ENCODE results near the gene LHX2.

LHX2 gene

DNA sequence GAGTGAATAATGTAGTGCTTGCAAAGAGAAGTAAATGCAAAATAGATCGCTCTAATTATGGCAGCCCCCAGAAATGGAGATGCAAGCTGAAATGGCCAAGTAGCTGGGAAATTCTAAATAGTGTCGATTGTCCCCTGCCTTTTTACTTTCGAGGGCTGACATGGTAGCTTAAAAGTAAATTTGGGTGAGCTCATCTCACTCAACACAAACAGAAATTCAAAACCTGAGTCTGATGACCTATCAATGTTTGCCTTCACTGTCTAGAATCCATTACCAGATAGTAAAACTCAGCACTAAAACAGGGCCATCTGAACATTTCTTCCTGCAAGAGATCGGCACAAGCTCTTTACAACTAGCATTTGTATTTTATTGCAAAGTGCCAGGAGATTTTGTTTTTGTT is 7.0 kb upstream of the LHX2 start:
- Mint-ChIP-seq H3K4me1 (peaks cover 30 to 46% of the 10 kb centered on the region in 2 donors), H3K9me3 (no peaks in the 10 kb centered on the region), H3K4me3 (no peak overlapping the region), H3K36me3 (peaks cover 0 to 4% of the 10 kb centered on the region in 2 donors), H3K27ac (no peak overlapping the region), H3K27me3 (peaks cover 83 to 89% of the 10 kb centered on the region in 2 donors)
- DNase-seq (no peak), ATAC-seq (replicated peaks) (no peak)

DNA sequence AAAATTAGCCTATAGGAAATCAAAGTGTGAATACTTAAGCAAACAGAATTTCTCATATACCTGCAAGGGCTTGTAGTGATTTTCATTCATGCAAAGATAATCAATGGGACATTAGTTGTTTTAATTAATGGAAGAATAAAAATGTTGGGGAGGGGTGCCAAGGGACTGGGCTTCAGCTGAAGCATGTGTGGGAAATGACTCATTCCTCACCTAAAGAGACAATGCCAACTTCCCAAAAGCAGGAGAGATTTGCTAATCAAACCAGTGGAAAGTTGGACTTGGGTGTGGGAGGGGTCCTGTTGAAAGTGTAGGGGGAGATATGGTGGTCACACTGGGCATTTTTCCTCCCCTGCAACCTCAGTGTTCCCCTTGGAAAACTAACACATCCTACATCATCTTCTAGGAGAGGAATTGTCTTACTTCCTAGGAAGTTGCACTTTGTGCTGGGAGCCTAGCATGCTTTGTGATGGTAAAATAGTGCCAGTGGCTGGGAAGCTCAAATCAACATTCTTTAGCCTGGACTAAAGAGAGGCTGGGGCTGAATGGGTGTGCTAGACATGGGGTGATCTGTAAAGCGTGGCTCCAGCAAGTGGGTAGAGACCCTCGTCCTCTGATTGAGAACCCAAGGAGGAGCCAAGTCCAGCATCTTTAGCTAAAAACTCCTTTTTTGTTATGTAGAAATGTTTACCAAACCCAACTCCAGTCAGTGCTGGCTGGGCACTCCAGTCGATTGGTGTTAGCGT is 6.4 kb upstream of the LHX2 start:
- no peak for DNase-seq
- no peak overlapping the region for H3K4me3 Mint-ChIP-seq

DNA sequence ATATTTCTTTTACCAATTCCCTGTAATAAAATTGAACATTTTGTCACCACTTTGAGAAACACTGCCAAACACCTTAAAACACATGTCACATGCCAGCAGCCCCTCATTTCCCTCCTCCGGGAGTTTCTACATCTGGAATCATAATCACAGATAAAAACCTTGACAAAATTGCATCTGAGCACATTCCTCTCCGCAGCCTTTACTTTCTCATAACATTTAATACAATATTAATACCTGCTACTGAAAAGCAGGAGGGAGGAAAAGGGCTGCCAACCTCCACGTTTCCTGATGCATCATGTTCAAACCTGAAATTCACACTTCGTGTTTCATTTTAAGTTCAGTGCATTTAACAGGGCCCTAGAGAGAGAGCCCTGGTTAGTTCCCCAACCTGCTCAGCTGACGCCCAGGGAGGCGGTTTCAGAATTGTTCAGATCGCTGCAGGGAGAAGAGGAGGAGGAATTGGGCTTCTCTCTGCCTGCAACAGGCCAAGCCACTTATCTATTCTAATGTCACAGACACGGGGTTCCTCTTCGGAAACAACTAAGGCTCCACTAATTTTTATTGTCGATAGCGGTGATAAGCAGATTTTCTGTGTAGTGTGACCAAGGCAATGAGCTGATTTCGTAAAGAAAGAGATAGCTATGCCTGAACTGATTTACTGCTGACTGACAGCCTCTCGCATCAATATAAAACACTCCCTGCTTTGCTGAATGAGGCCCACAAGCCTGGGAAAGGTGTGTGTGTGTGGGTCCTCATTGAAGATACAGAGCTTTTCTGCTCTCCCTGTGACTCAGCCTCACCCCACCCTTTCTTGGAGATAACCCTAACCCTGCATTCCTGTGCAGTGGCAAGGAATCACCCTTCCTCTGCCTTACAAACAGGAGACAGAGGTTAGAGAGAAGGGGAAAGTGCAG is 4.9 kb upstream of the LHX2 start:
- H3K4me1 Mint-ChIP-seq: peaks cover 40 to 57% of the 10 kb centered on the region in 2 donors
- peak overlapping the region; percentile 57 for H3K27ac Mint-ChIP-seq
- H3K27me3 Mint-ChIP-seq: peaks cover 84 to 95% of the 10 kb centered on the region in 2 donors

More for the DNA sequence above, 6.4 kb upstream of the LHX2 start:
- no peak for ATAC-seq (replicated peaks)
- Mint-ChIP-seq H3K4me1 (peaks cover 36 to 52% of the 10 kb centered on the region in 2 donors), H3K9me3 (peaks cover 0 to under 1% of the 10 kb centered on the region in 2 donors), H3K27ac (no peak overlapping the region), H3K36me3 (peaks cover 3 to 5% of the 10 kb centered on the region in 2 donors), H3K27me3 (peaks cover 90 to 95% of the 10 kb centered on the region in 2 donors)

DNA sequence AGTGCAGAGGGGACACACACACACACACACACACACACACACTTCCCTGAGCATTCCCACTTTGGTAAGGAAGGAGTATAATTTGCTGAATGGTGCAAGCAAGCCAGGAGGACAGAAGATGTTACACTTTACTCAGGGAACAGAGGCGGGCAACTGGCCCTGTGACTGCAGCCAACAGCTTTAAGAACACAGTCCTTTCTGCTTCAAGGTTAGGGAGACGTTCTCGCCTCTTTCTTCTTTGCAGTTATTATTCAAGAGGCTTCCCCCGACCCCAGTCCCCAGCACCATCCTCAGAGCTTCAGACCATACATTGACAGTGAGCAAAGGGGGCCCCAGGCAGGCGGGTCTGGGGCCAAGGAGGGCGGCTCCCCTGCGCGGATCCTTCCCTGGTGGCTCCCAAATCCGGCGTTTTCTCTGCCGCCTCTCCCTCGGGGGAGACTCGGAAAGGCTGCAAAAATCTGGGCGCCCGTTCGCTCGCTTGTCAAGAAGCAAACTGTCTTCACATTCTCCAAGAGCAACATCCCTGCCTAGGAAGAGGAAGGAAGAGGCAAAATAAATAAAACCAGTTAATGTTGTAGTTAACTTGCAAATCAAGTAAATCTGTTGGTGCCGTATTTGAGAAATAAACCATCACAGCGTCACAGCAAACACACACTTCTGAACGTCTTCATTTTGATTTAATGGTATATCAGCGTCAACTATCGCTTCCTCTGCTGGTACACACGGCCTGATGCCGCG is 3.8 kb upstream of the LHX2 start:
- H3K4me1 Mint-ChIP-seq: peaks cover 40 to 59% of the 10 kb centered on the region in 2 donors
- DNase-seq: no peak
- H3K9me3 Mint-ChIP-seq: peaks cover 0 to 2% of the 10 kb centered on the region in 2 donors
- H3K36me3 Mint-ChIP-seq: peaks cover 6 to 9% of the 10 kb centered on the region in 2 donors
- peaks cover 75 to 87% of the 10 kb centered on the region in 2 donors for H3K27me3 Mint-ChIP-seq
- H3K27ac Mint-ChIP-seq: peak overlapping the region; percentile 71
- no peak for ATAC-seq (replicated peaks)
- peak overlapping the region; percentile 65 to 67 for H3K4me3 Mint-ChIP-seq

More for the DNA sequence above, 4.9 kb upstream of the LHX2 start:
- Mint-ChIP-seq H3K9me3 (peaks cover 0 to 2% of the 10 kb centered on the region in 2 donors), H3K36me3 (peaks cover 6 to 9% of the 10 kb centered on the region in 2 donors), H3K4me3 (peak overlapping the region in 1 of 2 donors; percentile 19)
- DNase-seq: peak; percentile 57
- peak; percentile 84 to 90 for ATAC-seq (replicated peaks)

DNA sequence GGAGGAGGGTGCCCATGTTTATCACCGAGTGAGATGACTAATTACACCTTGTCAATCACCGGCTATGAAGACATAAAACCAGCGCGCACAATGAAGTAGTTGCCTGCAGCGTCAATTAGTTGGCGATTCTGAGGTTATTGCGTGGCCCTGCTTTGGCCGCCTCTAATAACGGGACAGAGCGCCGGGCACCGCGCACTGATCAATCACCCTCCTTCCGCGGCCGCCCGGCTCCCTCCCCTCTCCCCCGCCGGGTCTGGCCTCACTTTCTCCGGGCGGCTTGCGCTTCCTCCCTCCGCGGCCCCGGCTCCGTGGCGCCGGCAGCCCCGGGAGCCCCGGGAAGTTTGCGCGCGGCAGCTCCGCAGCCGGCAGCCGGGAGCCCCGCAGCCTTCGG is 3.3 kb upstream of the LHX2 start:
- no peak for DNase-seq
- peaks cover 6 to 9% of the 10 kb centered on the region in 2 donors for H3K36me3 Mint-ChIP-seq
- H3K4me3 Mint-ChIP-seq: peak overlapping the region; percentile 65 to 67
- peaks cover 0 to 2% of the 10 kb centered on the region in 2 donors for H3K9me3 Mint-ChIP-seq
- ATAC-seq (replicated peaks): no peak
- H3K27me3 Mint-ChIP-seq: peaks cover 70 to 87% of the 10 kb centered on the region in 2 donors
- H3K4me1 Mint-ChIP-seq: peaks cover 41 to 65% of the 10 kb centered on the region in 2 donors
- H3K27ac Mint-ChIP-seq: peak overlapping the region; percentile 71

DNA sequence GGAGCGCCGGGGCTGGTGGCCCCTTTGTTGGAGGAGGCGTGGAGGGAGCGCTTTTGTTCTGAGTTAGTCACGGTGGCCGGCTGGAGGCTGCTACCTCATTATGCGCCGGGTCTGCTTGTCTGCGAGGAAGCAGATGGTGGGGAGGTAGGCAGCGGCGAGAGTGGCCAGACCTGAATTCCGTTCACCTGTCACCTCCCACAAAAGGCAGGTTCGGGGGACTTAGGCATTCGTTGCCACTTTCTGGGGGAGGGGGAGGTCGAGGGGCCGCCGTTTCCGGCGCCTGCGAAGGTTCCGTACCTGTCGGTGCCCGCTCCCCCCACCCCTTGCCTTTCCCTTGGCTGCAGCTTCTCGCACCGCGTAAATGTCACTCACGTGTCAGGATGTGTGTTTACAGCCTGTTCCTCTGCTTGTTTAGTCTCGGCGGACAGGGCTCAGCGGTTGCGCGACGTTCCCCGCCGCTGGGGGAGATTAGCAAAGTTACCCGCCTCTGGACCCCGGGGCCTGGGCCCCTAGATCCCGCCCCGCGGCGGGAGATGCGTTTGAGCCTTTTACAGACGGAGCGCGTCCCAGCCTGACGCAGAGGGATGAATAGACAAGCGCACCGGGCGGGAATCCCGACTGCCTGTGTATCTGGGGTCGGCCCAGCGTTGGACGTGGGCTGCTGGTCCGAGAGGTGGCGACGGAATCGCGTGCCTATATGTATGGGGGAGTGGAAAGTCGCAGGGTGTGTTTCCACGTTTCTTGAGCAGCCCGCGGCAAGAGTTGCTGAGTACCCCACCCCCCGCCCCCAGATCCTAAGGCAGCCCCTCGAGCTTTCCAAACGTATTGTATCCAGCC is 2.7 kb upstream of the LHX2 start:
- peak overlapping the region; percentile 82 for H3K27ac Mint-ChIP-seq
- peak overlapping the region; percentile 41 to 67 for H3K4me3 Mint-ChIP-seq
- DNase-seq (no peak), ATAC-seq (replicated peaks) (no peak)
- H3K27me3 Mint-ChIP-seq: peaks cover 70 to 87% of the 10 kb centered on the region in 2 donors
- peaks cover 46 to 69% of the 10 kb centered on the region in 2 donors for H3K4me1 Mint-ChIP-seq
- H3K36me3 Mint-ChIP-seq: peaks cover 6 to 9% of the 10 kb centered on the region in 2 donors
- peaks cover 0 to 2% of the 10 kb centered on the region in 2 donors for H3K9me3 Mint-ChIP-seq

DNA sequence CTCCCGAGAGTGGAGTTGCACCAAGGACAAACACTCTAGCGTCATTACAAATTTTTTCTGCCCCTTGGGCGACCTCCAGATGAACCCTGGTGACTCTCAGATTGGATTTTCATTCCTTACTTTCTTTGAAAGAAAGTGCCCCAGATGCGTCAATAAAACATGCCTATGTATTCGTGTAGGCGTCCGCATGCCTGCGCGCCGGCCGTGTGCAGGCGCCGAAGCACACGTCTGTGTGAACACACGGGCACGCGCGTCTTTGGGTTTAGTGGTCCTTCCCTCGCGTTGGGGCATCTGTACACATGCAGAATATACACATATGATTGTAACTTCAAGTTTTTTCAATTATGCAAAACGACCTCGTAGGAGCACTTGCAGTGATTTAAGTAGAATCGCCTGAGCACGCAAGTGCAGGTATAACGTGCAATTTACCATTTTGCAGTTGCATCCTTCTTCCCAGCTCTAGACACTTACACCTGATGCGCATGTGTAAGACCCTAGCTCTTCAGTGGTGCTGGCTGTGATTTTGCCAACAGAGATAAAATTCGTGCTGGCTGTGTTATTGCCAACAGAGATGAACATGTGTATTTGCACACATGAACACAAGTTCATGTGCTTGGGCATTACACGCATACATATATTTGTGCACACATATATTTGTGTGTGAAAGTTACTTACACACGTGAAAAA is 1.9 kb upstream of the LHX2 start:
- DNase-seq (no peak), ATAC-seq (replicated peaks) (no peak)
- peak overlapping the region; percentile 82 for H3K27ac Mint-ChIP-seq
- peaks cover 70 to 87% of the 10 kb centered on the region in 2 donors for H3K27me3 Mint-ChIP-seq
- peaks cover 0 to 2% of the 10 kb centered on the region in 2 donors for H3K9me3 Mint-ChIP-seq
- peaks cover 48 to 74% of the 10 kb centered on the region in 2 donors for H3K4me1 Mint-ChIP-seq
- peak overlapping the region; percentile 61 to 67 for H3K4me3 Mint-ChIP-seq
- H3K36me3 Mint-ChIP-seq: peaks cover 6 to 9% of the 10 kb centered on the region in 2 donors

DNA sequence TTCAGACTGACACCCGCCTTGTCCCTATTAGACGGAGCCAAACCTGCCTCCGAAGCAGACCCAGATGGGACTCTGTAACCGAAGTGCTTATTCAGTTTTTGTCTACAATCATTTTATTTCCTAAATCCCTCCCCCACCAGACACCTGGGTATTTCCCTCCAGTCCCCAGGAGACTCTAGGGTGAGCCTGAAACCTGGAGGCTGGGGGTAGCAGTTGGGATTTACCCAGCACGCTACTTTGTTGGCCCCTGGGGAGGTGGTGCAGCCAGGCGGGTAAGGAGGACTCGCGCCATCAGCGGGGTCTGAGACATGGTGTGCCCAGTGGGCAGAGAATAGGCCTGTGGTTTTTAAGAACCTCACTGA is 1.3 kb upstream of the LHX2 start:
- peaks cover 48 to 75% of the 10 kb centered on the region in 2 donors for H3K4me1 Mint-ChIP-seq

DNA sequence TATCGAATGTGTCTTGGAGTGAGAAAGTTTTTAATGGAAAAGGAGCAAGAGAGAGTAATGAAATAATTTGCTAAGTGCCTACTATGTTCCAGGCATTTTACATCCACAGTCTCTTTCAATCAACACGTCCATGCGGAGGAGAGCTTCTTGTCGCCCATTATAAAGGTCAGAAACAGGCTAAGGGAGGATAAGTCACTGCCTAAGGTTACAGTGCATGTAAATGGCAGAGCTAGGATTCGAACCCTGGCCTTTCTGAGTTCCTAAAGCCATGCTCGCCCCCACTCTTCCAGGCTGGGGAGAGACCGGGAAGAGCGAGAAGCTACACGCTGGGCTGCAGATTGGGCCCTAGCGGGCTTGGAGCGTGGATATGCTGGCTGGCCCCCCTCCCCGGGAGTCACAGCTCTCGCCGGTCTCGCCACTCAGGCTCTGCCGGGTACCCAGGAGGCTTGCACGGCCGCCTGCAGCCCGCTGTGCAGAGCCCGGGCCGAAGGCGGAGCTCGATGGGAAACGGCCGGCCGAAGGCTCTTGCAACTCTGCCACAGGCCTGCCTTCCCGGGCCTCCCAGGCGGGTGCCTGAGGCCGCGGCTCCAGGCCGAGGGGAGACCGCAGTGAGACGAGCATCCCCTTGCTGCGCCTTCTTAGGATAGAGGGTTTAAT is 775 bp upstream of the LHX2 start:
- no peak for DNase-seq
- H3K27me3 Mint-ChIP-seq: peaks cover 65 to 85% of the 10 kb centered on the region in 2 donors
- H3K27ac Mint-ChIP-seq: peak overlapping the region; percentile 82
- peak overlapping the region; percentile 77 to 88 for H3K4me3 Mint-ChIP-seq
- peaks cover 0 to 2% of the 10 kb centered on the region in 2 donors for H3K9me3 Mint-ChIP-seq
- H3K4me1 Mint-ChIP-seq: peaks cover 51 to 80% of the 10 kb centered on the region in 2 donors
- ATAC-seq (replicated peaks): peak in 1 of 2 donors; percentile 24
- H3K36me3 Mint-ChIP-seq: peaks cover 9 to 12% of the 10 kb centered on the region in 2 donors

More for the DNA sequence above, 1.3 kb upstream of the LHX2 start:
- Mint-ChIP-seq H3K36me3 (peaks cover 6 to 9% of the 10 kb centered on the region in 2 donors), H3K27me3 (peaks cover 66 to 85% of the 10 kb centered on the region in 2 donors), H3K9me3 (peaks cover 0 to 2% of the 10 kb centered on the region in 2 donors), H3K27ac (peak overlapping the region; percentile 82), H3K4me3 (peak overlapping the region; percentile 58 to 61)
- DNase-seq: no peak
- peak; percentile 30 to 58 for ATAC-seq (replicated peaks)

DNA sequence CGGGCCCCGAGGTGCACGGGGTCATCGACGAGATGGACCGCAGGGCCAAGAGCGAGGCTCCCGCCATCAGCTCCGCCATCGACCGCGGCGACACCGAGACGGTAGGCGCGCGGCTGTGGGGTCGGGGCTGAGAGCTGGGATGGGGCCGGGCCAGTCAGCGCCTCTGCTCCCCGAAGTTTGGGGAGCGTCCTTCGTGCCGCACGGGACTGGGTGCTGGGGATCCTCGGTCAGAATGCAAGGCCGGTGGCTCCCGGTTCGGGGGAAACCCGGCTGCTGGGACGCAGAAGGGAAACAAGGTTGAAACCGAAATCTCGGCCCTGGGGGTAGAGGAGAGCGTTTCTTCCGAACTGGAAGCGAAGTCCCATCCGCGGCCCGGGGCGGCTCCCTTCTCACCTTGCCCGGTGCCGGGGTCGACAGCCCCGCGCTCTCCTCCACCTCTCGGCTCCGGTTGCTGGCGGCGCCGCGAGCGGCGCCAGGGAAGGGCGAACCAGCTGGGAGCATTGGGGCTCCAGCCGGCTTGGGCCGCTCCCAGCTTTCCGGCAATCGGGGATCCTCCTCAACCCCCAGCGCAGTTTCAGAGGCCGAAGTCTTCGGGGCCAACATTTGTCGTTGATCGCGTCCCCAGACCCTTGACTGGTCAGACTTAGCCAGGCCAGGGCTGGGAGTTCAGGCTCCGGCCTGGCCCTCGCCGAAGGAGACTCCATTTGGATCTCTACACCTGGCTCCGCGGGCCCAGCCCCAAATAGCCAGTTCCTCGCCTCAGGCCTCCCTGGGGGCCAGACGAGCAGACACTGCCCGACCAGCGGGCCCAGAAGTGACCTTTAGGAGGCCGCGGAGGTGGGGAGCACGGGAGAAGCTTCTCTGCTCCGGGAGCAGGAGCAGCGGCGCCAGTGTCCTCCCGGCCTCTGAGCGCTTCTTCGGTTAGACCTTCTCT is 1.1 kb downstream of the LHX2 start:
- H3K27me3 Mint-ChIP-seq: peaks cover 65 to 85% of the 10 kb centered on the region in 2 donors
- H3K36me3 Mint-ChIP-seq: peaks cover 12 to 14% of the 10 kb centered on the region in 2 donors
- no peak for DNase-seq
- peak; percentile 8 to 25 for ATAC-seq (replicated peaks)
- peak overlapping the region; percentile 60 to 68 for H3K4me3 Mint-ChIP-seq
- H3K9me3 Mint-ChIP-seq: peaks cover 0 to 2% of the 10 kb centered on the region in 2 donors
- H3K4me1 Mint-ChIP-seq: peaks cover 50 to 81% of the 10 kb centered on the region in 2 donors
- H3K27ac Mint-ChIP-seq: peak overlapping the region; percentile 62
